Activated T-cell treated with anti-CD3 and anti-CD28 coated beads for 4 hours (primary cell): ENCODE results near the gene GTF3C5.
"Not testable (repeated sequence)": the region's sequence is repeated elsewhere in the genome, so short reads cannot be mapped to it uniquely, and the experiment has no call there.

Experiments
- DNase-seq: peaks from one replicate; pipeline ENCODE4 v3.0.0-alpha.2; 2020

GTF3C5 gene

GRCh38 chr9:133072210-133072609, 41.4 kb downstream of the GTF3C5 start:
- not testable (repeated sequence) for DNase-seq

- DNase-seq, result no peak
These were observed 42.6 kb downstream of the GTF3C5 start for GRCh38 chr9:133073086-133074014.

DNA sequence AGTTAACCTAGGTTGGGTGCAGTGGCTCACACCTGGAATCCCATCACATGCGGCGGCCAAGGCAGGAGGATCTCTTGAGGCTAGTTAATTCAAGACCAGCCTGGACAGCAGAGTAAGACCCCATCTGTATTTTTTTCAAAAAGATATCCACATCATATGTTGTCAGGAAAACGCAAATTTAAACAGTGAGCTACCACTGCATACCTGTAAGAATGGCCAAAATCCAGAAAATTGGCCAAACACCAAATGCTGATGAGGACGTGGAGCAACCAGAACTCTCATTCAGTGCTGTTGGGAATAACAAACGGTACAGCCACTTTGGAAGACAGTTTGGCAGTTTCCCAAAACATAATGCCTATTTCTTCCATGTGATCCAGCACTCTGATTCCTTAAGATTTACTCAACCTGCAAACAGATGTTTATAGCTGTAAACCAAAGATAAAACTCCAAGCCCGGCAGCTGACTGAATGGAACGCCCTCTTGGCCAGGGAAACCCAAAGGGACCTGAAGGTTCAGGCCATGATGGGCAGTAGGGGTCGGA, 43.4 kb downstream of the GTF3C5 start:
- no peak for DNase-seq

GRCh38 chr9:133075925-133076630, 45.3 kb downstream of the GTF3C5 start:
- no peak for DNase-seq

GRCh38 chr9:133076691-133077090, 45.9 kb downstream of the GTF3C5 start:
- no peak for DNase-seq

DNA sequence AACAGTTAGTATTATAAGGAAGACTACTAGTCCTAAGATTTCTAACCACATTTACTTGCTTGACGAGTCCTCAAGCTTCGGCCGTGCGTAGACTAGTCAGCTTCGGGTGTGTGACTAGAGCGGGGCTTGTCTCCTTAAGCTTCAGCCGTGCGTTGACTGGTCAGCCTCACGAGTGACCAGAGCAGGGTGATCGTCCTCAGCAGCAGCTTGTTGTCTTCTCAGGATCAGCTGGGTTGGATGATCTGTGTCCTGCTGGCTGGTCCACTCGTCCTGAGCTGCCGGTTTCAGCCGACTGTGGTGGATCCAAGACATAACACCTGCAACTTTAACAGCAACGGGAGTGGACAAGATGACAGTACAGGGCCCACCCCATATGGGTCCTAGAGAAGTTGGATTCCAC, 47.7 kb downstream of the GTF3C5 start:
- DNase-seq, result no peak

DNA sequence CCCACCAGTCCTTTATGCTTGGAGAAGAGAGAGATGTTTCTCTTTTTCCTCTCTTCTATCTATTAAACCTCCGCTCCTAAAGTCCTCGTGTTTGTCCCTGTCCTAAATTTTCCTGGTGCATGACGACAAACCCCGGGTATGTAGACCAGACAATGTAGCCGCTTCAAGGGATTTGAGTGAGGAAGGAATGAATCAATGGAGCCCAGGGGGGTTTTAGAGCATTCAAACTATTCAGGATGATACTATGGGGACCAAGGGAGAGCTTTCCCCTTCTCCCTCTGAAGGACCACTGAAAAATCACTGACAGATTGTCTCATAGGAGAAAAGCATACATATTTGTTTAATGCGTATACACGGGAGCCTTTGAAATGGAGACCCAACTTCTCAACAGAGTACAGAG, 49.4 kb downstream of the GTF3C5 start:
- no peak for DNase-seq

DNA sequence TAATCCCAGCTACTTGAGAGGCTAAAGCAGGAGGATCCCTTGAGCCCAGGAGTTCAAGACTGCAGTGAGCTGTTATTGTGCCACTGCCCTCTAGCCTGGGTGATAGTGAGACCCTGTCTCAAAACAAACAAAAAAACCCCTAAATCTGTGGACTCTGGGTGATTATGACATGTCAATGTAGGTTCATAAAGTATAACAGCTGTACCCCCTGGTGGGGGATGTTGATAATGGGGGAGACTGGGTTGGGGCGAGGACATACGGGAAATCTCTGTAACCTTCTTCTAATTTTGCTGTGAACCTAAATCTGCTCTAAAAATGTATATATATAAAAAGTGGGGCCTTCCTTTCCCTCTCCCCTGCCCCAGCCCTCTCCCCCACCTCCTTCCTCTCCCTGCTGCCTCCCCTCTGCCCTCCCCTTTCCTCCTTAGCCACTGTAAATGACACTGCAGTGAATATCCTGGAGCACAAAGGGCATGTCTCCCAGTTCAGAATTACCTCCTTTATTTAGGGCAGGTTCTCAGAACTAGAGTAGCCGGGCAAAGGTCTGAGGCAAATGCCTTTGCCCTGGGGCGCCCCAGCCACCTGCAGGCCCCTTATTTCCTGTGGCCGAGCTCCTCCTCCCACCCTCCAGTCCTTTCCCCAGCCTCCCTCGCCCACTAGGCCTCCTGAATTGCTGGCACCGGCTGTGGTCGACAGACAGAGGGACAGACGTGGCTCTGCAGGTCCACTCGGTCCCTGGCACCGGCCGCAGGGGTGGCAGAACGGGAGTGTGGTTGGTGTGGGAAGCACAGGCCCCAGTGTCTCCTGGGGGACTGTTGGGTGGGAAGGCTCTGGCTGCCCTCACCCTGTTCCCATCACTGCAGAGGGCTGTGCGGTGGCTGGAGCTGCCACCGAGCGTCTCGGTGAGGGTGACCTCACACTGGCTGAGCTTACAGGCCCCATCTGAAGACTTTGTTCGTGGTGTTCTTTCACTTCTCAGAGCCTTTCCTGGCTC, 50.3 kb downstream of the GTF3C5 start:
- not testable (repeated sequence) for DNase-seq

DNA sequence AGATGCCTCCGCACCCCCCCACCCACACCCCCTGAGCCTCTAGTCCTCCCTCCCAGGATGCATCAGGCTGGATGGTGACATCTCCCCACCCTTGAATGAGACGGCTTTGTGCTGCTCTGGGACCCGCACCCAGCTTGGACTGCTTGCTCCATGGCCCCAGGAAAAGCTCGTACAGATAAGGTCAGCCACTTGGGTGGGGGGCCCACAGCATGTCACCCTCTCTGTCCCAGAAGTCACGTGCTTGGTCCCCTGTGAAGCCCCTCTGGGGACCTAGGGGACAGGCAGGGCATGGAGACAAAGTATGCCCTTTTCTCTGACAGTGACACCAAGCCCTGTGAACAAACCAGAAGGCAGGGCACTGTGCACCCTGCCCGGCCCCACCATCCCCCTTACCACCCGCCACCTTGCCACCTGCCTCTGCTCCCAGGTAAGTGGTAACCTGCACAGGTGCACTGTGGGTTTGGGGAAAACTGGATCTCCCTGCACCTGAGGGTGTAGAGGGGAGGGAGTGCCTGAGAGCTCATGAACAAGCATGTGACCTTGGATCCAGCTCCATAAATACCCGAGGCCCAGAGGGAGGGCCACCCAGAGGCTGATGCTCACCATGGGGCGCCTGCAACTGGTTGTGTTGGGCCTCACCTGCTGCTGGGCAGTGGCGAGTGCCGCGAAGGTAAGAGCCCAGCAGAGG, 51.3 kb downstream of the GTF3C5 start:
- not testable (repeated sequence) for DNase-seq

DNA sequence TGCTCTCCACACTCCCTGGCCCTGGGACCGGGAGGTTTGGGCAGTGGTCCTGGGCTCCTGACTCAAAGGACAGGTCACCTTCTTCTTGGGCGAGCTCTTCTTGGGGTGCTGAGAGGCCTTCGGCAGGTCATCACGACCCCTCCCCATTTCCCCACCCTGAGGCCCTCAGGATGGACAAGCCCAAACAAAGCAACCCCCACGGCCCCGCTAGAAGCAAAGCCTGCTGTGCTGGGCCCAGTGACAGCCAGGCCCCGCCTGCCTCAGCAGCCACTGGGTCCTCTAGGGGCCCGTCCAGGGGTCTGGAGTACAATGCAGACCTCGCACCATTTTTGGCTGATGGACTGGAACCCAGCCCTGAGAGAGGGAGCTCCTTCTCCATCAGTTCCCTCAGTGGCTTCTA, 52.9 kb downstream of the GTF3C5 start:
- not testable (repeated sequence) for DNase-seq

DNA sequence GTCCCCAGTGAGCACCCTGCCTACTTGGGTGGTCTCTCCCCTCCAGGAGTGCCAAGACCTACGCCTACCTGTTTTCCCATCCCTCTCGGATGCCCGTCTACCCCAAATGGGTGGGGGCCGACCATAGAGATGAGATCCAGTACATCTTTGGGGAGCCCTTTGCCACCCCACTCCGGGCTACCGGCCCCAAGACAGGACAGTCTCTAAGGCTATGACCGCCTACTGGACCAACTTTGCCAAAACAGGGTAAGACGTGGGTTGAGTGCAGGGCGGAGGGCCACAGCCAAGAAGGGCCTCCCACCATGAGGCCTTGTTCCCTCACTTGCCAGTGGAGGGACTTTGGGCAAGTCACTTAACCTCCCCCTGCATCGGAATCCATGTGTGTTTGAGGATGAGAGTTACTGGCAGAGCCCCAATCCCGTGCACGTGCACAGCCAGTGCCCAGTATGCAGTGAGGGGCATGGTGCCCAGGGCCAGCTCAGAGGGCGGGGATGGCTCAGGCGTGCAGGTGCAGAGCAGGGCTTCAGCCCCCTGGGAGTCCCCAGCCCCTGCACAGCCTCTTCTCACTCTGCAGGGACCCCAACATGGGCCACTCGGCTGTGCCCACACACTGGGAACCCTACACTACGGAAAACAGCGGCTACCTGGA, 55.5 kb downstream of the GTF3C5 start:
- not testable (repeated sequence) for DNase-seq

- DNase-seq, result no peak
These were observed 56.1 kb downstream of the GTF3C5 start for GRCh38 chr9:133086894-133087293.

GRCh38 chr9:133087429-133088145, 56.8 kb downstream of the GTF3C5 start:
- DNase-seq, result no peak

GRCh38 chr9:133088146-133088750, 57.5 kb downstream of the GTF3C5 start:
- DNase-seq, result no peak

DNA sequence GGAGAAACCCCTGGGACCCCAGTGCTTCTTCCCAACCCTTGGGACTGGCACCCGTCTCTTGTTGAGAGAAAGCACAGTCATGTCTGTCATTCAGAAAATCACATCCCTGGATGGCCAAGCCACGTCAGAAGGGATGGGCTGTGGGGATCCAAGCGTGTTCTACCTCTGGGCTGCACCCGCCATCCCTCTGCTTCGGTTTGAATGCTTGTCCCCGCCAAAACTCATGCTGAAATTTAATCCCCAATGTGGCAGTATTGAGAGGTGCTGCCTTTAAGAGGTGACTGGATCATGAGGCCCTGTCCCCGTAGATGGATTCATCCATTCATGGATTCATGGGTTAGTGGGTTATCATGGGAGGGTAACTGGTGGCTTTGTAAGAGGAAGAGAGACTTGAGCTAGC, 58.0 kb downstream of the GTF3C5 start:
- no peak for DNase-seq

DNA sequence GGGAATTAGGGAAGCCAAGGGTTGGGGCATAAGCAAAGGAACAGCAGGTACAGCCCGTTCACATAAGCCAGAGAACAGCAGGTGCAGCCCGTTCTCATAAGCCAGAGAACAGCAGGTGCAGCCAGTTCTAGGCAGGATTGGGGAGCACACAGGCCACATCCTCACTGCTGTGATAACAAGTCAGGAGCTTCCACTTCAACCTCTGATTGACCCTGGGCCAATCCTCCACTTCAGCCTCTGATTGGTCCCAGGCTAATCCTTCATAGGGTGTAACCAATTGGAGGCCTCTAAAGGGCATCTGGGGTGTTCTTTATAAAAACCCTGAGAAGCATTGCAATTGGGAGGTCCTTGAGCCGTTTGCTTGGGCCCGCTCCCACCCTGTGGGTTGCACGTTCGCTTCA, 58.5 kb downstream of the GTF3C5 start:
- no peak for DNase-seq

DNA sequence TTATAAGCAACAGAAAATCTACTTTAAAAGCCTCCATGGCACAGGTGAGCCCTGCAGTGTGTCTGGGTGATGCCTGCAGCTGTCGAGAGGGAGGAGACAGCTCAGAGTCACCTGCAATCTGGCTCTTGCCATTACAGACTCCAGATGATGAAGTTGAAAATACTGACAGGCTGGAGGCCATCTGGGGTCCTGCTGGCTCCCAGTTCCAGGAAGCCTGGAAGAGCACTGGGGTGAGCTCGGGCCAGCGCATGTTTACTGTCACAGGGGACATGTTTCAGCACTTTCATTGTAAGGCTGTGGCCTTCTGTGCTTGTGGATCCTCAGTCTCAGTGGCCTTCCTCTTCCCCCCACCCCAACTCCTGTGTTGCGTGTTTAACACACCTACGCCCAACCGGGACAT, 59.4 kb downstream of the GTF3C5 start:
- DNase-seq, result no peak

- no peak for DNase-seq
These were observed 60.1 kb downstream of the GTF3C5 start for GRCh38 chr9:133090752-133091385.

- DNase-seq, result not testable (repeated sequence)
These were observed 63.6 kb downstream of the GTF3C5 start for GRCh38 chr9:133094351-133094750.
